Activated CD4-positive, alpha-beta T cell treated with anti-CD3 and anti-CD28 coated beads for 4 hours (primary cell): ENCODE data around the gene NR6A1.

Experiments used
- DNase-seq, 2 donors: peaks; one replicate each; pipeline ENCODE4 v3.0.0-alpha.2; 2020

The NR6A1 gene

DNA sequence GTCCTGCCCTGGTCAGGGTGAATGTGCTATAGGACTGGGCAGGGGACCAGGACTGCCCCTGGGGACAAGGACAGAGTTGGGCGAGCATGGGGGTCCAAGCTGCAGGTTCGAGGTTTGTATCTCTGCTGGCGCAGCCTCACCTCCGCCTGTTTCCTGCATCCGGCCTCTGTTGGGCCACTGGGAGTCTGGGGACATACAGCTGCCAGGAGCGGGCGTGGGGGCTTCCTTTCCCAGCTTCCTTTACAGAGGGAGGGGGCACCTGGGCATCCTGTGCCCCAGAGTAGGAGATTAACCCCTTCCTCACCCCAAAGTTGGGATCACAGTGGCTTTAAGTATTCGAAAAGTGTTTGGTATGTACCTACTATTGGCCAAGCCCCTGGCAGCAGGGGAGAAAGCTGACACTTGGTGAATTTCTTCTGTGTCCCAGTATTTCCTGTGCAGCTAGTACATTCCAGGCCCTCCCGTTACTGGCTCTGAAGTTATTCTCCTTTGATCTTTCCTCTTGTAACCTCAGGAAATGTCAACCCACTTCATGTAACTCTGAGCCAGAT is 24.8 kb upstream of the NR6A1 start:
- DNase-seq: no peak

DNA sequence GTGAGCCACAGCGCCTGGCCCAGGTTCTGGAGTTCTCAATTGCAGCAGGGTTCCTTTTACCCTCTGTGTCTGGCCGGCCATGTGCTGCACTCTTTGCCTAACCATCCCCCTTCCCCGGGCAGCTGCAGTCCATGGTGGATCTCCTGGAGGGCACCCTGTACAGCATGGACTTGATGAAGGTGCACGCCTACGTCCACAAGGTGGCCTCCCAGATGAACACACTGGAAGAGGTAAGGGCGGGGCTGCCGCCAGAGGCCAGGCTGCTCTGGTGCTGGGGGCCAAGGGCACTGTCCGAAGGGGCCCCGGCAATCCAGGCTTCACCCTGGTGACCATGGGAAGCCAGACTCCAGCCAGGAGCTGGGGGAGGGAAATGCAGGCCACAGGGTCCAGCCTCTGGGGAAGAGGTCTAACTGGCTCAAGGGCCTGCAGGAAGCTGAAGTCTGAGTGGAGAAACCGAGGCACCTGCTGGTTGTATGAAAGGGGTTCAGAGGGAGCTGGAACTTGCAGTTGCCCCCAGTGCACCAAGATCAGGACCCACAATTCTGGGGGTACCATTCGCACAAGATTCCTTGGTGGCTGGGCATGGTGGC is 23.9 kb upstream of the NR6A1 start:
- DNase-seq: no peak

DNA sequence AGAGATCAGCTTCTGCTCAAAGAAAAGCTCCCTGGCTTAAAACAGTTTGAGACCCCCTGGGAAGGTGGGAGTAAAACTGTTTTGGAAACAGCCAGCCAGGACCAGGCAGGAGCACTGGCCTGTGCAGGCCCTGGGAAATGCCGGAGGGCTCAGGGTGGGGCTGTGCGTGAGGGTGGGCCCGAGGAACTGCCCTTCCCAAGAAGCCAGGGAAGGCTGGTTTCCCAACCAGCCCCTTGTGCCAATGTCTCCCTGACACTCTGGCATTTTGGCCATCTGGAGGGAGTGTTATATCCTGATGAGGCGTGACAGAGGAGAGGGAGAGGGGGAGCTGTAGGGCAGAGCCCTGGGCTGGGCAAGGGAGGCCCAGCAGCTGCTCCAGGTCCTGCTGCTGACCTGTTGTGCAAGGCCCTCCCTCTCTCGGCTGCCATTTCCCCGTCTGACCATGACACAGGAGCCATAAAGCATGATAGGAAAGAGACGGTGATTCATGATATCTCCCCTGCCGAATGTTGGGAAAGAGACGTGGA is 22.0 kb upstream of the NR6A1 start:
- DNase-seq: no peak

DNA sequence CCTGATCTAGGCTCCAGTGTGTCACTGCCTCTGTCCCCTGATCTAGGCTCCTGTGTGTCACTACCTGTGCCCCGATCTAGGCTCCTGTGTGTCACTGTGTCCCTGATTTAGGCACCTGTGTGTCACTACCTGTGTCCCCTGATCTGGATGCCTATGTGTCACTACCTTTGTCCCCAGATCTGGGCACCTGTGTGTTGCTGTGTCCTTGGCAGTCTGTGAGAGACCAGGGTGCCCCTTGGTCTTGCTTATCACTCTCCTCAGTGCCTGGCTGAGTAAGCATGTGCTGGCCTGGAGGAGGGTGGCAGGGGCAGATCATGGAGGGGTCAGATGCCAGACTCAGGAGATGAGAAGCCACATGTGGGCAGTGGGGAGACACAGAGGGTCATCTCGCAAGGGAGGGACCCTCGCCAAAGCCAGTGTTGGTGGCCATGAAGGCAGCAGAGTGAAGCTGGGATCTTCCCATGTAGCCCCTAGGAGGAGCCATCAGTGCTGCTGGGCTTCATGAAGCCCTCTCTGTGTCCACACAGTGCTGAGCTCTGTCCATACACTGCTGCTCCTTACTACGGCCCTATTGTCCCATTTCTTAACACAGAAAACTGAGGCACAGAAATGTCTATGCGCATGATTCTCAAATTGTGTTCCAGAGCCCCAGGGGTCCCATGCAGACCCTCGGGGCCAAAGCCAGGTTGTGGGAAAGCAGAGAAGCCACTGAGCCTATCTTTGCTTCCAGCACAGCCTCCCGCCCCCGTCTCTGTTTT is 21.3 kb upstream of the NR6A1 start:
- no peak for DNase-seq

DNA sequence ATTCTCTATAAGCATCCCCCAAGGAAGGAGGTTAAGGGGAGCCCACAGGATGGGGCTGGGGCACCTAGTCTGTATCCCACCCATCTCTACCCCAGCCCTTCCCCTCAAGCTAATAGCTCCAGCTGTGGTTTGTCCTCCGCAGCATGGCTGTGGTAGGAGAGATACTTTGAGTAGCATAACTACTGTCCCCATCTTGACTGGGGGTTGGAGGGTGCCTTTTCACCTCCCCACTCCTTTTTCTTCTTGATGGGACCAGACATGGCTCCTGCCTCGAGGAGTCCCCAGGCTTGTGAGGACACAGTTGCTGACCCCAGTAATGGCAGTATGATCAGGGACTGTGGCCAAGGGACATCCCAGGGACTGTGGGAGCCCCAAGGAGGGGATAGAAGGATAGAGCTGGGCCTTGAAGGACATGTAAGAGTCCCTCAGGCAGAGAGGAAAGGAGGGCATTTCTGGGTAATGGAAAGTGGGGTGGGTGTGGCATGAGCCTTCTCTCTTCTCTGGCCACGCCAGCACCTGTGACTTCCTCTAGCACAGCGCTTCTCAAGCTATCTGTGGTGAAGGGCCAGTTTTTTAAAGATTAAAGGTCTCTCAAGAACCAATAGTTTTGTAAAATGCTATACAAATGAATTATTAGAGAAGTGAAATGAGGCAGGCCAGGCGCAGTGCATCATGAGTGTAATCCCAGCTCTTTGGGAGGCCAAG is 19.8 kb upstream of the NR6A1 start:
- no peak for DNase-seq

GRCh38 chr9:124790301-124790700 is 19.2 kb upstream of the NR6A1 start:
- DNase-seq: no peak

DNA sequence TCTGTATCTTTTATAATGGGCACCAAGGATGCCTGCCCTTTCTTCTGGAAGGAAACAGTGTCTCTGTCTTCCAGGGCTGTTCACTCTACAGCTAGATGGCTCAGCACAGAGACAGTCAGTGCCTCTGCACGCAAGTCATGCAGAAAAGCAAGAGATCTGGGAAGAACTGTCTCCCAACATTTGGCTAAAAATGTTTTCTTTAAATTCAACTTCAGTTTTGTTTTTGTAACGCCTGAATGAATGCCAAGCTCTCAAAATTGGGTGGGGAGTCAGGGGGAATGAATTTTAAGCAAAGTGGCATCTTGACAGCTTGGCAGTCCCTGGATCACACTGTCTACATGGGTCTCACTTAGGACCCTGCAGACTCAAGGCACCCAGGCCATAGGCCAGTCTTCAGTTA is 18.4 kb upstream of the NR6A1 start:
- DNase-seq: no peak

GRCh38 chr9:124788542-124789217 is 17.6 kb upstream of the NR6A1 start:
- DNase-seq: no peak

- DNase-seq: no peak
These were observed 15.9 kb upstream of the NR6A1 start for GRCh38 chr9:124786881-124787573.

DNA sequence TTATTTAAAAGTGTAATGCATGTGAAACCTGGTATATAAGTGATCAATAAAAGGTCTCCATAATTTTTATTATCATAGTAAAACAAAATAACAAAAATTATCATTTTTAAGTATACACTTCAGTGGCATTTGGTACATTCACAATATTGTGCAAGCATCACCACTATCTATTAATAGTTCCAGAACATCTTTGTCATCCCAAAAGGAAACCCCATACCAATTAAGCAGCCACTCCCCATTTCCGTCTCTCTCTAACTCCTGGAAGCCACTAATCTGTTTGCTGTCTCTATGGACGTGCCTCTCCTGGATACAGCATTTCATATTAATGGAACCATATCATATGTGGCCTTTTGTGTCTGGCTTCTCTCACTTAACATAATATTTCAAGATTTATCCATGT is 13.4 kb upstream of the NR6A1 start:
- DNase-seq: no peak

DNA sequence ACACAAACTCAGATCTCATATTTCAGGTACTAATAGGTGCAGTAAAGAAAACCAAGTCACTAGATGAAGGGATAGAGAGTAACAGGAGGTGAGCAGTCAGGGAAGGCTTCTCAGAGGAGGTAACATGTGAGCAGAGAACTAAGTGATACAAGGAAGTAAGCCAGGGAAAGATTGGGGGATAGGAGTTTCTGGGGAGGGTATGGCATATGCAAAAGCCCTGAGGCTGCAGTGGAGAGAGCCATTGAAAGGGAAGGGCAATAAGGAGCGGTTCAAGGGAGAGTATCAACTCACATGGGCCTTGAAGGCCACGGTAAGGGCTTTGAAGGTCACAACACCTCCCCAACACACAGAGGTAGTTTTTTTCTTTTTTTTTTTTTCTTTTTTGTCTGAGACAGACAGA is 12.7 kb upstream of the NR6A1 start:
- no peak for DNase-seq

DNA sequence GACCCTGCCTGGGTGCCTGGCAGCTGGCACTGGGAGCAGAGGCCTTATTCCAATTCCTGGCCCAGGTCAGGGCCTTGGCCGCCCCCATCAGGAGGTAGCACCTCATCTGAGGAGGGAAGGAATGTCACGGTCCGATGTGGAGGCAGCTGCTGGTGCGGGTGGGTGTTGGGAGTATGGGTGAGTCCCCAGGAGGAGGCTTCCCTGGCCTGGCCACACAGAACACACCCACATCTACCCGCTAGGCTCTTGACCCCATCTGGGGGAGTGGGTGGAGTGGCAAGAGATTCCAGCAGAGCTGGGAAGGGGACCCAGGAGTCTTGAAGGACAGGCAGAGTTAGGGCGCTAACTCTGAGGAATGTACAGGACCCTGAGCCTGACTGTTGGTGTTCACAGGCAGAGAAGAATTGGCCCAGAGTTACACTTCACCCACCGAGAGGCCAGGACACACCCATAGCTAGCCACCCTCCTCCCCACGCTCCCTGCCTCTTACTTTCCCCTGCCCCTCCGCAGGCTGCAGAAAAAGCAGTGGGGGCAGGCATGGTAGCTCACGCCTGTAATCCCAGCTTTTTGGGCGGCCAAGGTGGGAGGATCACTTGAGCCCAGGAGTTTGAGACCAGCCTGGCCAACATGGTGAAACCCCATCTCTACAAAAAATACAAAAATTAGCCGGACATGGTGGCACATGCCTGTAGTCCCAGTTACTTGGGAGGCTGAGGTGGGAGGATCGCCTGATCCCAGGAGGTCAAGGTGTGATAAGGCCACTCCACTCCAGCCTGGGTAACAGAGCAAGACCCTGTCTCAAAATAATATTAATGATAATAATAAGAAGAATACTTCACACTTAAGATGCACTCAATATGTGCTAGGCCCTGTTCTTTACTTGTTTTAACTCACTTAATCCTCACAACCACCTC is 11.8 kb upstream of the NR6A1 start:
- DNase-seq: no peak

DNA sequence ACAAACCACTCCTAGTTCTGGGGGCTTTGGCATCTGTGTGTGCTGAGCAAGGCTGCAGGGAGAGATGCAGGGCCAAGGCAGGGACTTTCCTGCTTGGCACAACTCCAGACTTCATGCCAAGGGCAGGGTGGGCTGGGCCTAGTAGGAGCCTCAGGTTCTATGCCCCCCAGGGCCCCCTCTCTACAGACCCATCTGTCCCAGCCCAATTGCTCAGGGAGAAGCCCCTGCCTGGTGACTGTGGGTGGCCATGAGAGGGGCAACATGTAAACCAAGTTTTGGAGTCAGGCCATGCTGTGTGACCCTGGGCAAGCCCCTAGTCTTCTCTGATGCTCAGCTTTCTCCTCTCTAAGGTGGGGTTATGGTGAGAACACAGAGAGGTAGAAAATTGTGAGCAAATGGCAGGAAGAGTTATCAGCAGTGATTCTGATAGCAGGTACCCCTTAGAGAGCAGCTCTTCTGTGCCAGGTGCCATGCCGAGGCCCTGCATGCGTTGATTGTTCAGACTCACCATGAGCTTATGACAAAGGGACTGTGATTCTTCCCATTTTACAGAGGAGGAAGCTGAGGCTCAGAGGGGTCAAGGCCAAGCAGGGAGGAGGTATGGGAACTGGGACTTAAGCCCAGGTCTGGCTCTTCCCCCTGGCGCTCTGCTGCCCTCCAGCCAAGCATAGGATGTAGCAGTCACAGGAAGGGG is 11.0 kb upstream of the NR6A1 start:
- DNase-seq: no peak

GRCh38 chr9:124780757-124781151 is 9.6 kb upstream of the NR6A1 start:
- DNase-seq: no peak

- no peak for DNase-seq
These were observed 9.1 kb upstream of the NR6A1 start for GRCh38 chr9:124780060-124780756.

DNA sequence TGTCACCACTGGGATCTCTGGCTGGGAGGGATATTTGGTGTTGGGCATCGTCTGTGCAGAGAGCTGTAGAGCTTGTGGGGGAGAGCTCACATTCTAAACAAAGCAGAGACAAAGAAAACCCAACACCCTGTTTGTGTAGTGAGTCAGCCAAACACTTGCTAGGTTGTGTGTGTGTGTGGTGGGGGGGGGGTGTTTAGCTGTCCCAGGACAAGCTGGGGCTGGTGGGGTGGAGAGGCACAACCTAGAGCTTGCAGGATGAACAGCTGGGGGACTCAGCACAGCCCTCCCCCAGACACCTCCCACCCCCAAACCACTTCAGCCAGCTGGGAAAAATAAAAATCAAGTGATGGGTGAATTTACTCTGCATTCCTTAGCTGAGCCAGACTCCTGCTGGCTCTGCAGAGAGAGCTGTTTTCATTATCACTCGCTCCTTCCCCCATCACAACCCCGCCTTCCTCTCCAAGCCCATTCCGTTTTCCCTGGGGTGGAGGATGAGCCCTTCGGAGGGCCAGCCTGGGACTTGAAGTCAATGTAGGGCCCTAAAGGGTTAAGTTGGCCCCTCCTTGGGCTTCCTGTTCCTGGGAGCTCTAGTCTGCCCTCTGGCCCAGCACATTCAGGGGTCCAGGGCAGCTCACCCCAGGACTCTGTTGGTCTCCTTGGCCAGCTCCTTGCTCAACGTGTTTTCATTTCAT is 8.4 kb upstream of the NR6A1 start:
- DNase-seq: no peak

DNA sequence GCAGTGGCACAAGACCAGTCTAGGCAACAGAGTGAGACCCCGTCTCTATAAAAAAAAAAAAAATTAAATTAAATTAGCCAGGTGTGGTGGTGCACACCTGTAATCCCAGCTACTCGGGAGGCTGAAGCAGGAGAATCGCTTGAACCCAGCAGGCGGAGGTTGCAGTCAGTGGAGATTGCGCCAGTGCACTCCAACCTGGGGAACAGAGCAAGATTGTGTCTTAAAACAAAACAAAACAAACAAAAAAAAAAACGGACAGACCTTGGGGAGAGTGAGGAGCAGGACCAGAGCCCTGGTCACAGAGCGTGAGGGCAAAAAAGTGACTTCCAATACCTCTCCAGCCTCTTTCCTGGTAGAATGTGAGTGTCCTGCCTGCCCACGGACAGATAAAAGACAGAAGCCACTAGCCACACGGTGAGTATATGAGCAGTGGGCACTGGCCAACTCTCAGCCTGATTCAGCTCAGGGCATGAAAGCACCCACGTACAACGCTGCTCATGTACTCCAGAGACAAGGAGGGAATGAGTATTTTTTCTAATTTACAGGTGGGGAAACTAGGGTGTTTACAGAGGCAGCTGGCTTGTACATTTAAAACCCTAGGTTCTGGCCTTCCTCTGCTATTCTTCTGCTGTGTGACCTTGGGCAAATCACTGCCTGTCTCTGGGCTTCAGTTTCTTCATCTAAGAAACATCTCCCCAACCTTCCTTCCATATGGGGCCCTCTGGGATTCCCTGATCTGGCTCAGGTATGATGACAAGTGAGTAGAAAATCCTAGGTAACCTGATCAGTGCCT is 7.7 kb upstream of the NR6A1 start:
- no peak for DNase-seq

GRCh38 chr9:124776954-124777648 is 6.0 kb upstream of the NR6A1 start, which contains the start of gene OLFML2A:
TSS of gene OLFML2A (plus strand) at chr9:124777133. CDS start at chr9:124777271, 138 bp downstream.
- DNase-seq: no peak
